Mucosa of rectum (tissue), 2 donors: Measurements from ENCODE around the gene RGS1.

Experiments used
- H3K27ac ChIP-seq, 2 donors: one replicate each; pipeline ENCODE4 v1.7.0; 2013; ENCODE audit warnings: inconsistent platforms in 2 of 2, low read depth in 2 of 2, low read length in 2 of 2
- H3K27me3 ChIP-seq, 2 donors: one replicate each; pipeline ENCODE4 v1.7.0; 2013; ENCODE audit warnings: low read length in 2 of 2; ENCODE audit not compliant: control insufficient read depth in 2 of 2, insufficient read depth in 2 of 2
- H3K36me3 ChIP-seq, 2 donors: one replicate each; pipeline ENCODE4 v1.7.0; 2013; ENCODE audit warnings: low read length in 2 of 2; ENCODE audit not compliant: control insufficient read depth in 2 of 2, insufficient read depth in 2 of 2
- H3K4me1 ChIP-seq, 2 donors: one replicate each; pipeline ENCODE4 v1.7.0; 2013; ENCODE audit warnings: low read length in 2 of 2, mild to moderate bottlenecking in 1 of 2; ENCODE audit not compliant: control insufficient read depth in 2 of 2, insufficient read depth in 2 of 2
- H3K4me3 ChIP-seq, 2 donors: one replicate each; pipeline ENCODE4 v1.7.0; 2013; ENCODE audit warnings: low read length in 2 of 2
- H3K9ac ChIP-seq, 2 donors: one replicate each; pipeline ENCODE4 v1.7.0; 2013; ENCODE audit warnings: low read length in 2 of 2, low read depth in 1 of 2, mild to moderate bottlenecking in 1 of 2
- H3K9me3 ChIP-seq, 2 donors: one replicate each; pipeline ENCODE4 v1.7.0; 2013; ENCODE audit warnings: low read length in 2 of 2; ENCODE audit not compliant: control insufficient read depth in 2 of 2
- donor health status: healthy.
- donor health status: Normal muscosa, but diverticular disease.

RGS1 gene

GRCh38 chr1:192581131-192581927, 5.8 kb downstream of the RGS1 start:
- H3K9ac ChIP-seq = no peak overlapping the region

GRCh38 chr1:192584866-192585265, 9.3 kb downstream of the RGS1 start:
- H3K27me3 ChIP-seq = no peaks in the 10 kb centered on the region
- H3K9ac ChIP-seq = no peak overlapping the region
- no peaks in the 10 kb centered on the region for H3K4me1 ChIP-seq
- H3K36me3 ChIP-seq = no peaks in the 10 kb centered on the region
- no peaks in the 10 kb centered on the region for H3K9me3 ChIP-seq
- no peak overlapping the region for H3K27ac ChIP-seq
- no peak overlapping the region for H3K4me3 ChIP-seq

More at GRCh38 chr1:192581131-192581927, 5.8 kb downstream of the RGS1 start:
- no peak overlapping the region for H3K27ac ChIP-seq
- no peak overlapping the region for H3K4me3 ChIP-seq
- H3K27me3 ChIP-seq = no peaks in the 10 kb centered on the region
- H3K4me1 ChIP-seq = peaks cover 0 to 2% of the 10 kb centered on the region in 2 donors
- H3K36me3 ChIP-seq = no peaks in the 10 kb centered on the region
- H3K9me3 ChIP-seq = no peaks in the 10 kb centered on the region

GRCh38 chr1:192587386-192588266, 12.1 kb downstream of the RGS1 start:
- Histone ChIP-seq H3K36me3 (no peaks in the 10 kb centered on the region), H3K27me3 (no peaks in the 10 kb centered on the region), H3K27ac (no peak overlapping the region), H3K4me3 (no peak overlapping the region), H3K4me1 (no peaks in the 10 kb centered on the region), H3K9me3 (no peaks in the 10 kb centered on the region), H3K9ac (no peak overlapping the region)

DNA sequence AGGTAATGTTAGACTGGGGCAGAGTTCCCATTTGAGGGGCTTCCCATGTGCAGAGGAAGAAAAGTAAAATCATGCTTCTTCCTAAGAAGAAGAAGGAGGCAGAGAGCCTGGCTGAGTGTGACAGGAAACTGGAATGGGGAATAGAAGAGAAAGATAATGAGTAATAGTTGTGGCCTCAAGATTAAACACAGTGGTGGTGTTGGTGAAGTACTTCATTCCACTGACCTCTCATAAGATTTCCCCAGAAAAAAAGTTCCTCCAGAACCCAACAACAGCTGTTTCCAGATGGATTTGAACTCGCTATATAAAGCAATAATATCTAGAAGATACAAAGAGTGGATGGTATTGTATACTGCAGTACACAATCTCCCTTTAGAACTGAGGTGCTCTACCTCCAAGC, 13.0 kb downstream of the RGS1 start:
- no peaks in the 10 kb centered on the region for H3K9me3 ChIP-seq
- no peaks in the 10 kb centered on the region for H3K27me3 ChIP-seq
- no peak overlapping the region for H3K4me3 ChIP-seq
- H3K4me1 ChIP-seq = no peaks in the 10 kb centered on the region
- H3K27ac ChIP-seq = no peak overlapping the region
- H3K9ac ChIP-seq = no peak overlapping the region
- no peaks in the 10 kb centered on the region for H3K36me3 ChIP-seq

DNA sequence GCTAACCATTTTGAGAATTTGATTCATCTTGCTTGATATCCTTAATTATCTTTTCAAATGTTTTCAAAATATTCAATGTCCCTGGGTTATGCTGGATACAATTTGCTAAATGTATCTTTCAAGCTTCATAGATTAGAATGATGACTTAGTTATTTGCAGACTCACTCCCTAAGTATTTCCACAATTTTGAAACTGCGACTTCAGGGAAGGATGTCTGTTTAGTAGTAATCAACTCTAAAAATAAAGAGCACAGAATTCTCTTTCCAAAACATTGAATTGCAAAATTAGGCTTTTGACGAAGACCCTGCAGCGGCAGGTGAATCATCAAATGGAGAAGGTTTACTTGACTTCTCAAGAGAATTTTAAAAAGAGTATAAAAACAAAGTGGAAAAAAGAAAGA, 14.2 kb downstream of the RGS1 start:
- Histone ChIP-seq H3K27ac (no peak overlapping the region), H3K9ac (no peak overlapping the region)

DNA sequence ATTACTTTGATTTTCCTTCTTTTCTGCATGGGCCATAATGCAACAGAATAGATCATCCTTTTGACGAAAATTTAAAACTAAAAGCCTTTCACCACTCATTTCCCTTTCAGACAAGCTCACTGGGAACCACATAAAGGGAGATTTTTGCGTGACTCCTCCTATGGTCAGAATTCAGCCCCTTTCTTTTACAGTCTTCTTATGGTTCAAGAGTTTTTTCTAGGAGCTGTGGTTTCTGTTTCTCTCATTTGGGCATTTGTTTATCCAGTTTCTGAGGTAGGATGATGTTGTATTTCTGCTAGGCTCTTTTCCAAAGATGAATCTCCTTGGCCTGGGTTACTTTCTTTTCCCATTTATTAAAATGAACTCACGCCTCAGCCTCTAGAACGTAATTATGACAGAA, 16.9 kb downstream of the RGS1 start:
- Histone ChIP-seq H3K9me3 (no peaks in the 10 kb centered on the region), H3K36me3 (no peaks in the 10 kb centered on the region), H3K4me3 (no peak overlapping the region), H3K4me1 (no peaks in the 10 kb centered on the region), H3K27ac (peak overlapping the region in 1 of 2 donors; percentile 16), H3K9ac (no peak overlapping the region), H3K27me3 (no peaks in the 10 kb centered on the region)

More for the DNA sequence above, 14.2 kb downstream of the RGS1 start:
- no peaks in the 10 kb centered on the region for H3K4me1 ChIP-seq
- no peaks in the 10 kb centered on the region for H3K36me3 ChIP-seq
- no peaks in the 10 kb centered on the region for H3K27me3 ChIP-seq
- no peaks in the 10 kb centered on the region for H3K9me3 ChIP-seq
- no peak overlapping the region for H3K4me3 ChIP-seq

DNA sequence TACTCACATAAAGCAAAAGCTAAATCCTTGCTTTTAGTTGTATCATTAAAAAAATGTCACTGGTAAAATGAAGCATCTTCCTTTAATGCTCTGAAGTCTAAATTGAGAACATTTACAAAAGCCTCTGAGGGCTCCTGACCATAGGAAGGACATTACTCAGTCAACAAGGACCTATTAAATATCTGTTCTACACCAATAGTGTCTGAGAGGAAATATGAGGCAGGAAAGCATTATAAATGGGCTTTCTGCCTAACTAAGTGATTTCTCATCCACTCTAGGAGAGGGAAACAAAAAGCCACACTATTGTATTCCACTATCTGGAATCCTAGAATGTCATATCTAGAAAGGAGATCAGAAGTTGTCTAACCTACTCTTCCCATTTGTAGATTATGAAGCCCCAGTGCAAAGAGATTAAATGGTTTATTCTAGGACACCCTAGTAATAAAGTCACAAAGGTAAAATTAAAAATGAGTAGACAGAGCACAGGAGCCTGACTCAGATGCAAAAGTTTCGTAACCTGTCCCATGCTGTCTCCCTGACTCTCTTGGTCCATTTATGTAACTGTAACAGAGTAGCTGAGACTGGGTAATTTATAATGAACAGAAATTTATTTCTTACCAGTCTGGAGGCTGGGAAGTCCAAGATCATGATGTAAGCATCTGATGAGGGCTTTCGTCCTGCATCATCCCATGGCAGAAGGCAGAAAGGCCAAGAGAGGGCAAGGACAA, 17.6 kb downstream of the RGS1 start:
- Histone ChIP-seq H3K27me3 (no peaks in the 10 kb centered on the region), H3K4me1 (no peaks in the 10 kb centered on the region), H3K4me3 (no peak overlapping the region), H3K9ac (no peak overlapping the region), H3K9me3 (no peaks in the 10 kb centered on the region), H3K27ac (peak overlapping the region in 1 of 2 donors; percentile 16), H3K36me3 (no peaks in the 10 kb centered on the region)

DNA sequence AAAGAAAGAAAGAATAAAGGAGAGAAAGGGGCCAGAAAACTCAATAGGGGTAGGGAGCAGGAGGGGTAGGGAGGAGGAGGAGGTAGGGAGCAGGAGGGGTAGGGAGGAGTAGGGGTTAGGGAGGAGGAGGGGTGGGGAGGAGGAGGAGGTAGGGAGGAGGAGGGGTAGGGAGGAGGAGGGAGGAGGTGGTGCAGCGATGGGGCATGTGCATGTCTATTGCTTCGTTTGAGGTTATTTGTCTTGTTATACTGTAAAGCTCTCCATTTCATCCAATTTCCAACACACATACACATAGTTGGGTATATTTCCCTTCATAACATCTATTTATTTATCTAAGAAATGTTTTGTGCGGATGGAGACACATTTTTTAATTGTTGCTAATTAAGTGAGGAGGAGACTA, 19.7 kb downstream of the RGS1 start:
- Histone ChIP-seq H3K4me1 (no peaks in the 10 kb centered on the region), H3K9me3 (no peaks in the 10 kb centered on the region), H3K36me3 (no peaks in the 10 kb centered on the region), H3K9ac (no peak overlapping the region), H3K27me3 (no peaks in the 10 kb centered on the region), H3K4me3 (no peak overlapping the region), H3K27ac (no peak overlapping the region)

- Histone ChIP-seq H3K9me3 (no peaks in the 10 kb centered on the region), H3K4me3 (no peak overlapping the region), H3K36me3 (no peaks in the 10 kb centered on the region), H3K27me3 (no peaks in the 10 kb centered on the region), H3K9ac (no peak overlapping the region), H3K4me1 (no peaks in the 10 kb centered on the region), H3K27ac (no peak overlapping the region)
These were observed 23.0 kb downstream of the RGS1 start for GRCh38 chr1:192598589-192598988.

- Histone ChIP-seq H3K27ac (no peak overlapping the region), H3K4me3 (no peak overlapping the region)
These were observed 24.7 kb downstream of the RGS1 start for GRCh38 chr1:192600275-192600674.

More at GRCh38 chr1:192600275-192600674, 24.7 kb downstream of the RGS1 start:
- Histone ChIP-seq H3K9ac (no peak overlapping the region), H3K4me1 (no peaks in the 10 kb centered on the region), H3K9me3 (no peaks in the 10 kb centered on the region), H3K27me3 (no peaks in the 10 kb centered on the region), H3K36me3 (no peaks in the 10 kb centered on the region)
